ENCODE results near the gene RABGAP1L.

- TF ChIP-seq CTCF (tag by site-specific recombination; IDR thresholded peaks at IDR 0.05) (no peak), ZNF513 (tag by site-specific recombination; IDR thresholded peaks at IDR 0.05) (no peak), PATZ1 (tag by site-specific recombination; IDR thresholded peaks at IDR 0.05) (no peak), ZBTB26 (tag by site-specific recombination; optimal IDR thresholded peaks at IDR 0.05) (no peak), ZNF449 (tag by site-specific recombination; IDR thresholded peaks at IDR 0.05) (no peak), ZNF274 (IDR thresholded peaks at IDR 0.05; ENCODE audit: low read length) (no peak), ZNF274 (tag by site-specific recombination; IDR thresholded peaks at IDR 0.05; ENCODE audit: borderline replicate concordance) (no peak), REPIN1 (tag by site-specific recombination; IDR thresholded peaks at IDR 0.05; ENCODE audit: low read depth) (no peak)
These were observed 481.5 kb downstream of the RABGAP1L start for GRCh38 chr1:174640783-174641182.

Data from HEK293 (cell line).